Measurements from ENCODE around the gene TMEM270. TPM values are rescaled to one million over a fixed set of nuclear protein-coding genes. Genes with fewer than 3 reads are reported as not detected.

TMEM270 gene
- total and polyA plus RNA-seq, 8 donors: not detected

DNA sequence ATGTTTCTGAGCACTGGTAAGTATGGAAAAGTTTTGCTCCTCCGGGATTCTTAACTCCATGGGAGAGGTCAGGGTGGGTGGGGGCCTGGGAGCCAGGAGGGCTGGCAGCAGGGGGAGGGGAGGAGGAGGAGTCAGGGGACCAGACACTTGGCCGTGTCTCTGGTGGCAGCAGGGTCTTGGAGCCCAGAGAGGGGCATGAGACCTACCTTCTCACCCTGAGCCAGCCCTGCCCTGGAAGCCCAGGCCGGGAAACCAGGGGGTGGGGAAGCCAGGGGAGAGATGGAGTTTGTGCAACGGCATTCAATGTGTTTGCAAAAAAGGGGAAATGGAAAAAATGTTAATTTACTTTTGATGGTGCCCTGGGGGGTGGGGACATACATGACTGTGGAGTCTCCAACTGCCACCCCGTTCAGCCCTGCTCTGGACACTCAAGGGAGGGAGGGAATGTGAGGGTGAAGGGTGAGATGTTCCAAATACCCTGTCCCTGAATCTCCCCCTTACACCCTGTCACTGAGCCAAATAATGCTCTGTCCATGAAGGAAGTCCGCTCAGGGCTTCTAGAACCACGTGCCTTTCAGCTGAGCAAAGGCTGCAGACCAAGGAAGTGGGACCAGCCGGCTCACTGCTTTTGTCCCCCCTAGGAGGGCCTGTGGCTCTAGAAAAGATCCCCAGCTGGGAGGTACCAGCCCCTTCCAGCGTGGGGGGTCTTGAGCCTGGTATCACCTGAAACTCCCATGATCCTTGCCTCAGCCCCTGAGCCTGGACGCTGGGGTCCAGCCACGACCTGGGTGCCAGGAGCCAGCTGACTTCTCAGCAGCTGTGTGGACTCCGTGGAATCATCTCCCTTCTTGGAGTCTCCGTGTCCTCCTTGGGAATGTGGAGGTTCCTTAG is 48.3 kb downstream of the TMEM270 start:
- TF ChIP-seq, protein P1, sequence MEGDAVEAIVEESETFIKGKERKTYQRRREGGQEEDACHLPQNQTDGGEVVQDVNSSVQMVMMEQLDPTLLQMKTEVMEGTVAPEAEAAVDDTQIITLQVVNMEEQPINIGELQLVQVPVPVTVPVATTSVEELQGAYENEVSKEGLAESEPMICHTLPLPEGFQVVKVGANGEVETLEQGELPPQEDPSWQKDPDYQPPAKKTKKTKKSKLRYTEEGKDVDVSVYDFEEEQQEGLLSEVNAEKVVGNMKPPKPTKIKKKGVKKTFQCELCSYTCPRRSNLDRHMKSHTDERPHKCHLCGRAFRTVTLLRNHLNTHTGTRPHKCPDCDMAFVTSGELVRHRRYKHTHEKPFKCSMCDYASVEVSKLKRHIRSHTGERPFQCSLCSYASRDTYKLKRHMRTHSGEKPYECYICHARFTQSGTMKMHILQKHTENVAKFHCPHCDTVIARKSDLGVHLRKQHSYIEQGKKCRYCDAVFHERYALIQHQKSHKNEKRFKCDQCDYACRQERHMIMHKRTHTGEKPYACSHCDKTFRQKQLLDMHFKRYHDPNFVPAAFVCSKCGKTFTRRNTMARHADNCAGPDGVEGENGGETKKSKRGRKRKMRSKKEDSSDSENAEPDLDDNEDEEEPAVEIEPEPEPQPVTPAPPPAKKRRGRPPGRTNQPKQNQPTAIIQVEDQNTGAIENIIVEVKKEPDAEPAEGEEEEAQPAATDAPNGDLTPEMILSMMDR (IDR thresholded peaks at IDR 0.05): no peak
- H3K4me3 ChIP-seq: no peak overlapping the region
- no peak overlapping the region for H3K27ac ChIP-seq
- H3K4me1 ChIP-seq: no peaks in the 10 kb centered on the region
- H3K9me3 ChIP-seq: no peaks in the 10 kb centered on the region
- H3K27me3 ChIP-seq: no peaks in the 10 kb centered on the region
- intact Hi-C loops (cut with DNase I): no loop called here
- no peaks in the 10 kb centered on the region for H3K36me3 ChIP-seq
- peak in 3 of 4 donors; percentile 48 to 53 (median 51) for DNase-seq
- peak; percentile 62 for ATAC-seq

DNA sequence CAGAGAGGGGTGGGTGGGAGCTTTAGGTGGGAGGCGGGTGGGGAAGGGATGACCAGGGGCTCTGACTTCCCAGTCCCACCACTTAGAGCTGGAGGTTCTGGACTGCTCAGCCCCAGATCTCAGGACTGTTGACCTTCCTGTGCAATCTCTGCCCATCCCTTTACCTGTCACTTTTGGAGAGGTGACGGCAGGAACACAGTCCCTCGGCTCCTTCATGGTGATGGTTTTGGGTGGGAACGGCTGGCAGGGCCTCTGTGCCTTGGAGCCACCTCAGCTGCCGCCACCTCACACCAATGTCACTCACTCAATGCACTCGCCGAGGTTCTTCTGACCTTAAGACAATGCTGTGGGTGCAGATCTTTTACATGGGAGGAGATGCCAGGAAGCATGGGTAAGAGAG is 49.0 kb downstream of the TMEM270 start:
- Histone ChIP-seq H3K9me3 (no peaks in the 10 kb centered on the region), H3K27me3 (no peaks in the 10 kb centered on the region), H3K4me3 (no peak overlapping the region), H3K27ac (no peak overlapping the region), H3K4me1 (no peaks in the 10 kb centered on the region), H3K36me3 (no peaks in the 10 kb centered on the region)
- TF ChIP-seq, protein P1 (IDR thresholded peaks at IDR 0.05): no peak
- intact Hi-C loops (cut with DNase I): no loop called here
- no peak for ATAC-seq
- DNase-seq: peak in 2 of 4 donors; percentile 17 to 18

DNA sequence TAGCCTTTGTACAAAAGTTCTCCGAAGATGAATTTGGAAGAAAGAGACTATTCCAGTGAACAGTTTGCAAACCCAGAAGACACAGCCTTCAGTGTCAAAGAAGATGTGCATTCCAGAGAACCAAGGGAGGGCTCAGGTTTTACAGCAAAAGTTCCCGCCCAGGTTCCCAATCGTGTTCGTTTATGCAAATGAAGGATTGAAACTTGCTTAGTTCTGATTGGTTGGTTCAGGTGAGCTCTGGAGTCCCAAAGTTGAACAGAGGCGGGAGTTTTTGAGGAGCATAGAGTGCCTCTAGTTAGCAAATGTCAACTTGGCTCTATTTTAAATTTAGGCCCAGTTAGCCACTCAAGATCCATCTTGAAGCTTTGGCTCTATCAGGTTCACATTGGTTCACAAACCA is 51.3 kb downstream of the TMEM270 start:
- intact Hi-C loops (cut with DNase I): no loop called here
- no peak for ATAC-seq

More for the DNA sequence above, 51.3 kb downstream of the TMEM270 start:
- Histone ChIP-seq H3K4me1 (no peaks in the 10 kb centered on the region), H3K36me3 (no peaks in the 10 kb centered on the region), H3K4me3 (no peak overlapping the region), H3K27ac (no peak overlapping the region), H3K27me3 (no peaks in the 10 kb centered on the region), H3K9me3 (no peaks in the 10 kb centered on the region)
- DNase-seq: no peak
- TF ChIP-seq, protein P1 (IDR thresholded peaks at IDR 0.05): no peak

Other genes starting within 250 kb of the TMEM270 start
- gene MLXIPL, start 236.6 kb upstream of the TMEM270 start, total RNA-seq: 1 to 10 TPM; 1.4 to 6.2 TPM
- 1 to 10 TPM in 5 of 6 donors, under 1 TPM in 1; 0.67 to 5.3 (median 2.5) TPM for gene MLXIPL, start 236.6 kb upstream of the TMEM270 start, polyA plus RNA-seq (ENCODE audit: insufficient read length in 6 of 6)
- gene VPS37D, start 193.3 kb upstream of the TMEM270 start, total RNA-seq: 1 to 10 TPM in 1 of 2 donors, under 1 TPM in 1; 0.89 to 2.0 TPM
- gene VPS37D, start 193.3 kb upstream of the TMEM270 start, polyA plus RNA-seq (ENCODE audit: insufficient read length in 6 of 6): 10 to 100 TPM in 1 of 6 donors, 1 to 10 TPM in 5; 6.2 to 10.1 (median 8.3) TPM
- gene DNAJC30, start 177.7 kb upstream of the TMEM270 start, total RNA-seq: 10 to 100 TPM; 10.3 to 10.4 TPM
- gene DNAJC30, start 177.7 kb upstream of the TMEM270 start, polyA plus RNA-seq (ENCODE audit: insufficient read length in 6 of 6): 10 to 100 TPM in 2 of 6 donors, 1 to 10 TPM in 4; 7.2 to 10.4 (median 9.1) TPM
- 10 to 100 TPM; 44.6 to 66.3 TPM for gene BUD23, start 177.6 kb upstream of the TMEM270 start, total RNA-seq
- gene BUD23, start 177.6 kb upstream of the TMEM270 start, polyA plus RNA-seq (ENCODE audit: insufficient read length in 6 of 6): 10 to 100 TPM; 73.9 to 95.0 (median 80.2) TPM
- 1 to 10 TPM; 5.4 to 6.9 TPM for gene STX1A, start 141.5 kb upstream of the TMEM270 start, total RNA-seq
- gene STX1A, start 141.5 kb upstream of the TMEM270 start, polyA plus RNA-seq (ENCODE audit: insufficient read length in 6 of 6): 10 to 100 TPM in 4 of 6 donors, 1 to 10 TPM in 2; 7.2 to 11.5 (median 10.2) TPM
- gene ABHD11, start 122.4 kb upstream of the TMEM270 start, total RNA-seq: 10 to 100 TPM; 35.6 to 36.3 TPM
- 10 to 100 TPM; 12.5 to 19.9 (median 14.4) TPM for gene ABHD11, start 122.4 kb upstream of the TMEM270 start, polyA plus RNA-seq (ENCODE audit: insufficient read length in 6 of 6)
- 10 to 100 TPM; 23.8 to 35.9 TPM for gene CLDN3, start 90.9 kb upstream of the TMEM270 start, total RNA-seq
- 10 to 100 TPM; 10.1 to 23.8 (median 17.0) TPM for gene CLDN3, start 90.9 kb upstream of the TMEM270 start, polyA plus RNA-seq (ENCODE audit: insufficient read length in 6 of 6)
- 100 to 1,000 TPM; 108 to 219 TPM for gene CLDN4, start 30.2 kb upstream of the TMEM270 start, total RNA-seq
- gene CLDN4, start 30.2 kb upstream of the TMEM270 start, polyA plus RNA-seq (ENCODE audit: insufficient read length in 6 of 6): 10 to 100 TPM; 67.1 to 99.4 (median 86.7) TPM
- 1 to 10 TPM; 1.5 to 2.6 TPM for gene METTL27, start 18.6 kb upstream of the TMEM270 start, total RNA-seq
- 1 to 10 TPM; 2.1 to 6.4 (median 4.6) TPM for gene METTL27, start 18.6 kb upstream of the TMEM270 start, polyA plus RNA-seq (ENCODE audit: insufficient read length in 6 of 6)
- gene ELN, start 167.0 kb downstream of the TMEM270 start, total RNA-seq: 100 to 1,000 TPM; 202 to 673 TPM
- 100 to 1,000 TPM; 212 to 303 (median 229) TPM for gene ELN, start 167.0 kb downstream of the TMEM270 start, polyA plus RNA-seq (ENCODE audit: insufficient read length in 6 of 6)
- 10 to 100 TPM; 40.8 to 47.2 TPM for gene LIMK1, start 222.6 kb downstream of the TMEM270 start, total RNA-seq
- gene LIMK1, start 222.6 kb downstream of the TMEM270 start, polyA plus RNA-seq (ENCODE audit: insufficient read length in 6 of 6): 10 to 100 TPM; 17.4 to 26.0 (median 24.0) TPM

All from left lung (tissue), 10 donors.